ENCODE measurements around the gene PID1.
"Not testable (repeated sequence)": the region's sequence is repeated elsewhere in the genome, so short reads cannot be mapped to it uniquely, and the experiment has no call there.

PID1 gene

DNA sequence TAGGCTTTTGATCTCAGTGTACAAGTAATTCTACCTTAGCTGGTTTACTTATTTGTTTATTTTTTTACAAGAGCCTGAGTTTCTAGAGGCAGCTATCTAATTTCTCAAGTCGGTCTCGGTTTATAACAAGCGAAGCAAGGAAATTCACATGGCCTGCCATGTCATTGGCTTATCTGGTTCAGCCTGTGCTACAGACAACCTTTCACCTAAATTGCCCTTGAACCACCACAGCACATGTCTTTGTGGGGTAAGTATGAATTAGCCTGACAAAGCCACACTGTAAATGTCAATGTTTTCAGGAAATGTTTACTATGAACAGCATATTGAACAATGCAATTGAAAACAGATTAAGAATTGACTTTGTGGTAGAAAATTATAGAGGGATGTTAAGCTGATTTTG, 167.1 kb downstream of the PID1 start:
- no peak for DNase-seq

GRCh38 chr2:229101314-229101713, 169.8 kb downstream of the PID1 start:
- DNase-seq, result no peak

- no peak for DNase-seq
These were observed 171.9 kb downstream of the PID1 start for GRCh38 chr2:229099231-229099630.

DNA sequence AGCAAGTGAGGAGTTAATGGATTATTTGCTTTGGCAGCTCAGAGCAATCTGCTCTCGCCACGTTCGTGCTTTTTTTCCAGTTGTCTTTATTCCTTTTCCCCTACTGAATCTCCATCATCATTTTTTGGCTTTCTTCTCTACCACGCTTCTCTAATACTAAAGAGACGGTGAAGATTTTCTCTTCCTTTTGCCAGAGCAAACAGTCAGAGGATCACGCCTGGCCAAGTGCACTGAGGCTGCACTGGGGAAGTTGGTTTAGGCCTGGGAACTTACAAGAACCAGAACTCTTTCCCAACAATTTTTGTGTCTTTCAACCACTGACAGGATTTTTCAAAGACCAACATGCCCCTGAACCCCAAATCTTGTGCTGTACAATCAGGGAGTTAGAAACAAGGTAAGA, 172.3 kb downstream of the PID1 start:
- DNase-seq, result peak; percentile 44

DNA sequence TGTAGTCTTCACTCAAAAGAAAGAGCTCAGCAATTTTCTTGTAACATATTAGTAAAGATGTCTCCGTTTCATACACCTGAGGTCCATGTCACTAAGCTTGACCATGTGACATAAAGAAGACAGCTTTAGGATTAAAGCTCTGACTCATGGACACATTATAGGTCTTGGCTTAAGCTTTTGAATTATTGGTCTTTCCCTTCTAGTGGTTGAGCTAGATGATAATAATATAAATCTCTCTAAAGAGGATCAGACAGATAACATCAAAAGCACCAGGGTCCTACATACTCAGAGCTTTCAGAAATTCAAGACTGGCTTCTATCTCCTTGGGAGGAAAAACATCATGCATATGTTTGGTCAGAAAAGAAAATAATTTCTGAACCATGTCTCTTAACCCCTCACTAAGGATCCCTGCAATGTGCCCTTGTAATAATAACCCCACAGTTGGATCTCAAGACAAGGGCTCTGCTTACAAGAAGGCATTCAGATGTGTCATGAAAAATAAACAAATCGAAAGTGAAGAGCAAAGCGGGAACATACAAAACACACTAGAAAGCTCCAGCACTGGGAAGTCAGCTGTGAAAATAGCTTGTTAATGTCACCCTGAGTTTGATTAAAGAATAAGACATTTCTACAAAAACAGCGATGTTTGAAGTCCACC, 174.5 kb downstream of the PID1 start:
- DNase-seq, result no peak

DNA sequence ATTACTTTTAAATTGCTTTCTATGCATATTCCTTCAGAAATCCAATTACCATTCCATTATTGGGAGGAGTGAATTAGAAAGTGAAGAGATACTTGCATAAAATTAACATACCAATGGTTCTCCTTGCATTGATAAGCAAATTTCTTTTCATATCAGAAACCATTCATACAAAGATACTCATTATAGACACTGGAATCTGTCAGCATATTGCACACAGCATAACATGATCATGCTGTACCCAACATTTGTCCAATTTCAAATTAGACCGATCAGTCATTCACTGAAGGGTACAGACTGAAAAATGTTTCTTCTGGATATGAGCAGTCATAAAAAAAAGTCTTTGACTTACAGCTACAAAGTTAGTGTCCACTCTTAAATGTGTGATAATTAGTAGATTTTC, 175.6 kb downstream of the PID1 start:
- DNase-seq, result no peak

- no peak for DNase-seq
These were observed 180.9 kb downstream of the PID1 start for GRCh38 chr2:229090225-229090624.

GRCh38 chr2:229089776-229090175, 181.3 kb downstream of the PID1 start:
- DNase-seq, result no peak

DNA sequence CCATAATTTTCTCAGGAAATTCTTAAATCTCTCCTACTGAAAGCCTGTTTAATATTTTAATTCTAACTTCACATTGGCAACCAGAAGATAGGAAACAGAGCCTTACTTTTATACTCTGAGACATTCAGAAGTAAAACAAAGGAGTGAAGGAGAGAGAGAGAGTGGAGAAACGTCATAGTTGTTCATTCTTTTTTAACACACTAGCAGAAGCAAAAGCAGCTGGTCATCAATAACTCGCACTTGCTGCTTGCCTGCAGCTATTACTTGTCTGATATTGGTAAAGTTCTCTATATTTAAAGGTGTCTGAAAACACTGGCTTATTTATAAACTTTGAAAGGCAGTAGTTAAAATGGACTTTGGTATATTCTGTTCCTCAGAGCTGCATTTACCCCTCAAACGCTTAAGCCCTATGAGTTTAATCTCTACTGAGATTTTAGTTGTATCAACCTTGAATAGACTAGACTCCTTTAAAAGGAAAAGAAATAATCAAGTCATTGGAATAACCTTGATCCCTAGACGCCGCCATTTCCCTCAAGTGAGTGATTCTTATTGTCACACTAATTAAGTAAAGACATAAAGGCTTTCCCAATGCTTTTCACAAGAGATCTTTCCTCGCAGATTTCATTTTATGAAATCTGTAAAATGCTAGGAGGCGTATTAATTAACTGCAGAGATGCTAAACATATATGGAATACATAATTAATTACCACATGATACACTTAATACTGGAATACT, 182.0 kb downstream of the PID1 start:
- no peak for DNase-seq

GRCh38 chr2:229088517-229088913, 182.6 kb downstream of the PID1 start:
- DNase-seq, result no peak

GRCh38 chr2:229087843-229088516, 183.1 kb downstream of the PID1 start:
- DNase-seq, result no peak

GRCh38 chr2:229087267-229087666, 183.8 kb downstream of the PID1 start:
- no peak for DNase-seq

GRCh38 chr2:229085439-229085838, 185.6 kb downstream of the PID1 start:
- no peak for DNase-seq

DNA sequence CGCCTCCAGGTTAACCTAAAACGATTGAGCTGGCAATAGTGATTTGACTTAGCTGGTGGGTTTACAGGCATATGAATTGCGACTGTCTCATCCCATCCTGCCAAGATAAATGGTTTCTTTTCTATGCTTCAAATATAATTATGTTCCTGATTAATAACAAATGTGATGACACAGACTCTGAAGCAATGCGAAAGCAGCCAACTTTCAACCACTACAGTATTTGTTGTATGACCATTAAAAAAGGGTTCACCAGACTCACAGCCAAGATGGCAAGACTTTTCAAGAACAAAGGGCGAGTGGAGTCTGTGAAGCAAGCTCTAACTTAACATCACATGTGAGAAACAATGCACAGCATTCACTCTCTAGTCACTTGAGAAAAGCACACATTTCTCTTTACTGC, 186.6 kb downstream of the PID1 start:
- DNase-seq, result no peak

DNA sequence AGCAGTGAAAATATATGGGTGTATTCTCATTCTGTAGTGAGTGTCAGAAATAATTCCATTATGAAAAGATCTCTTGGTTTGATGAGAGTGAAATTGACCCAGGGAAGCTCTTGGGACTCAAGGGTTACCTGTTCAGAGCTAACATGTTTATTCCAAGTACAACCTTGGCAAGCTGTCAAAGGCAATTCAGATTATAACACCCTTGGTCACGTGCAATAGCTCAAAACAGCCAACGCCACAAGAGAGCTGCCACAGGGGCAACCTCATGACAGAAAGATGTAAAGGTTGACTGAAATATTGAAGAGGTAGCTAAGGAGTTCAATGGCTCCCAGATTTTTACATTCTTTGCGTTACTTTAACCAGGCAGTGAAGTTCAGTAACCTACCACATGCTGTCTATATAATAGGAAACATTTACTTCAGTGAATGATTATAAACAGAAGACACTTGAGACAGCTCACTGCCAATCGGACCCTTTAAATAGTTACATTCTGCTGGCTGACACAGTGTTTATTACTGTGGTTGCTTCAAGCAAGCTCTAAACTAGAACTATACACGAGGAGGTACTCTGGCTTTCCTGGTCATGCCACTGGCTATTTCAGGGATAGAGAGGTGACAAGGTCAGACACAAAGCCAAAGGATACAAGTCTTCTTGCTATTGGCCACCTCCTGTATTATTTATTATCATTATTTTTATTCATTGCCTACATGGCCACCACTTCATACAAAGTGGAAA, 187.3 kb downstream of the PID1 start:
- DNase-seq, result peak; percentile 30

DNA sequence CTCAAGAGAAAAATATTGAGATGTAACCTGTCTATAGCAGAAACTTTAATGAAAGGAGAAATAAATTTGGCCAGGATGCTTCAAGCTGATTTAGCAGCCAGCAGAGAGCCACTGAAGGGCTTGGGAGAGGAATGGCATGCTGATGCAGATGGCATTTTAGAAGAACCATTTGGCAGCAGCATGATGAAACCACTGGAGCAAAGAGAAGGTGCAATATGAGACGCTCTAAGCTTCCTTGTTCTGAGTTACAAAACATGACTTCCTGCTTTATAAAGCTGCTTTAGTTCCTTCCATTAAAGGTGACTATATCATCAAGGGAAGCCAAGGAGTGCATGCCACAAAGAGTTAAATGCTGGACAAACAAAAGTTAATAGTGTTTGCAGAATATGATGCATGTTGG, 189.7 kb downstream of the PID1 start:
- DNase-seq, result no peak

GRCh38 chr2:229080172-229080571, 190.9 kb downstream of the PID1 start:
- no peak for DNase-seq

DNA sequence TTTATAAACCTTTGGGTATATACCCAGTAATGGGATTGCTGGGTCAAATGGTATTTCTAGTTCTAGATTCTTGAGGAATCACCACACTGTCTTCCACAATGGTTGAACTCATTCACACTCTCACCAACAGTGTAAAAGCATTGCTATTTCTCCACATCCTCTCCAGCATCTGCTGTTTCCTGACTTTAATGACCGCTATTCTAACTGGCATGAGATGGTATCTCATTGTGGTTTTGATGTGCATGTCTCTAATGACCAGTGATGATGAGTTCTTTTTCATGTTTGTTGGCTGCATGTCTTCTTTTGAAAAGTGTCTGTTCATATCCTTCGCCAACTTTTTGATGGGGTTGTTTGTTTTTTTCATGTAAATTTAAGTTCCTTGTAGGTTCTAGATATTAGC, 194.2 kb downstream of the PID1 start:
- not testable (repeated sequence) for DNase-seq

DNA sequence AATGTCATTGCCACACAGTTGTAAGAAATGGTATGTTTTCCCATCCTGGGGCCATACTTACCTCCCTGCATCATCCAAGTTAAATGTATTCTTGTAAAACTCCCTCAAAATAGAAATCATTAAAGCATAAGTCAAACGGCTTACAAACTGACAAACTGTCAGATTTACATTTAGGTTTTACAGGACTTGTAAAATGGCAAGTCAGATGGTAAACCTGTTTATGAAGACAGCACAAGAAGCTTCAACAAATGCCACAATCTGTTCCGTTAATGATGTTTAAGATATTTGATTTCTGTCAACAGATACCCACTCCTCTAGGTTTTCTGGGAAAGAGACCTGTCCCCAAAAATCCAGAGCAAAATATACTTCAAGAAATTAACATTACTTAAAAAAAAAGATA, 197.2 kb downstream of the PID1 start:
- DNase-seq, result no peak

DNA sequence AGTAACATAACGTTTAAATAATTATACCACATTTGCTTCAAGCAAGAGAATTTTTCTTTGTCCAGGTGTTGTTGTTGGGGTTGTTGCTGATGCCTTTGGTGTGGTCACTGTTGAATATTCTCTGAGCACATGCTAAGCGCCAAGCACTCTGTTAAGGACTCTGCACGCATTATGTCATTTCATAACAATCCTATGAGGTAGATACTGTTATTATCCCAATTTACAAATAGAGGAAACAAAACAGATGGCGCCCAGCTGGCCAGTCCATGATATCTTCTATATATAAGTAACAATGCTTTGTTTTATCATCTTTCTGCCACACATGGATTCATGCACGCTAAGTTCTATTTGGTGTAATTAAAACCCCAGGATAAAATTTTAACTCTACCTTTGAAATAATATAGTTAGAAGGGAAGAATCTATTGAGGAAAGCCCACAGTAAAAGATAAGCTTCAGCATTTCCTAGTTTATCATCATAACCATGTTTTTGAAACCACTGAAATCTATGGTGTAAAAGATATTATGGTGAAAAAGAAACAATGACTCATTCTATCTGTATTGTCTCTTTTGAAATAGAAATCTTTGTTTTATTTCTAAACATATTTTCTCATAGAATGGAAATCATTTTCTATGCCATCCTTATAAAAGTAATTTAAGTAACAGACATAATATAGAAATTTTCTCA, 199.7 kb downstream of the PID1 start:
- peak; percentile 42 for DNase-seq

DNA sequence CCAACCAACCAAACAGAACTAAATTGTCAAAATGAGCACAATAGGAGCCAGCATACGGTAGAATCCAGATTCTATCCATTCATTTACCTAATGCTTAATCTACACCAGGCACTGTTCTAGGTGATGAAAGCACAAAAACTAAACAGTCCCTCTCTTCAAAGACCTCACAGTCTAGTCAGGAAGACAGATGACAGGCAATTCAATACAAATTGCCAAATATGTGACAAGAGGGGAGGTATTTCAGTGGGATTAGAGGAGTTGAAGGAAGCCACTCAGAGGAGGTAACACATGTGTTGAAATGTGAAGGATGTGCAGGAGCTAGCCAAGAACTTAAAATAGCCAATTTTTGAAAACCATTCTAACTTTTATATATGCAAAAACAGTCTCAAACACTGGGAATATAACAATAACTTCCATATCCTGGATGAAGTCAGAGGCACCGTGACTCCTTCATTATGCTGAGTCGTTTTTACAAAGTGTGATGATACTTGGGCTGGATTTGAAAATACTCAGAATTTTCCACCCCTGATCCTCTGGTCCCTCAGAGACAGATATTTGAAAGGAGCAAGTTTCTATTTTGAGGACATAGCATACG, 204.9 kb downstream of the PID1 start:
- DNase-seq, result no peak

GRCh38 chr2:229064749-229065148, 206.3 kb downstream of the PID1 start:
- no peak for DNase-seq
